Measurements from ENCODE around the gene INSM2. TPM values are rescaled to one million over a fixed set of nuclear protein-coding genes. Genes with fewer than 3 reads are reported as not detected.

The INSM2 gene
- total RNA-seq, 2 experiments from 2014 or later = not detected

DNA sequence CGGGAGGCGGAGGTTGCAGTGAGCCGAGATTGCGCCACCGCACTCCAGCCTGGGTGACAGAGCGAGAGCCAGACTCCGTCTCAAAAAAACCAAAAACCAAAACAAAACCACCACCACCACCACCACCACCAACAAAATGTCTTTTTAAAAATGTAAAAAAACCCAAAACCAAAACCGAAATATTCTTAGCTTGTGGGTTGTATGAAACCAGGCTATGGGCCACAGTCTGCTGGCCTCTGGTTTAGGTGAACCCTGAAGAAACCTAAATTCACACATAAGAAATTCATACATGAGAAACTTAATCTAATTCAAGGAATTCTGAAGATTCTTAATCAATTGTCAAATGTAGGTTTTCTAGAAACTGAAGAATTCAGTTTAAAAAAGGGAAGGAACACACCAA, 37.6 kb downstream of the INSM2 start:
- Mint-ChIP-seq H3K9me3 (no peaks in the 10 kb centered on the region), H3K27ac (no peak overlapping the region), H3K36me3 (ENCODE audit: low read depth) (peaks cover 5% of the 10 kb centered on the region), H3K27me3 (no peaks in the 10 kb centered on the region), H3K4me3 (no peak overlapping the region), H3K4me1 (ENCODE audit: low read depth) (no peaks in the 10 kb centered on the region)
- CTCF ChIA-PET = no interaction called here
- DNase-seq (no peak), ATAC-seq (no peak)
- POLR2A ChIA-PET = no interaction called here
- intact Hi-C loops (cut with micrococcal nuclease) = no loop called here
- TF ChIP-seq, protein P1, sequence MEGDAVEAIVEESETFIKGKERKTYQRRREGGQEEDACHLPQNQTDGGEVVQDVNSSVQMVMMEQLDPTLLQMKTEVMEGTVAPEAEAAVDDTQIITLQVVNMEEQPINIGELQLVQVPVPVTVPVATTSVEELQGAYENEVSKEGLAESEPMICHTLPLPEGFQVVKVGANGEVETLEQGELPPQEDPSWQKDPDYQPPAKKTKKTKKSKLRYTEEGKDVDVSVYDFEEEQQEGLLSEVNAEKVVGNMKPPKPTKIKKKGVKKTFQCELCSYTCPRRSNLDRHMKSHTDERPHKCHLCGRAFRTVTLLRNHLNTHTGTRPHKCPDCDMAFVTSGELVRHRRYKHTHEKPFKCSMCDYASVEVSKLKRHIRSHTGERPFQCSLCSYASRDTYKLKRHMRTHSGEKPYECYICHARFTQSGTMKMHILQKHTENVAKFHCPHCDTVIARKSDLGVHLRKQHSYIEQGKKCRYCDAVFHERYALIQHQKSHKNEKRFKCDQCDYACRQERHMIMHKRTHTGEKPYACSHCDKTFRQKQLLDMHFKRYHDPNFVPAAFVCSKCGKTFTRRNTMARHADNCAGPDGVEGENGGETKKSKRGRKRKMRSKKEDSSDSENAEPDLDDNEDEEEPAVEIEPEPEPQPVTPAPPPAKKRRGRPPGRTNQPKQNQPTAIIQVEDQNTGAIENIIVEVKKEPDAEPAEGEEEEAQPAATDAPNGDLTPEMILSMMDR (IDR thresholded peaks at IDR 0.05) = no peak

DNA sequence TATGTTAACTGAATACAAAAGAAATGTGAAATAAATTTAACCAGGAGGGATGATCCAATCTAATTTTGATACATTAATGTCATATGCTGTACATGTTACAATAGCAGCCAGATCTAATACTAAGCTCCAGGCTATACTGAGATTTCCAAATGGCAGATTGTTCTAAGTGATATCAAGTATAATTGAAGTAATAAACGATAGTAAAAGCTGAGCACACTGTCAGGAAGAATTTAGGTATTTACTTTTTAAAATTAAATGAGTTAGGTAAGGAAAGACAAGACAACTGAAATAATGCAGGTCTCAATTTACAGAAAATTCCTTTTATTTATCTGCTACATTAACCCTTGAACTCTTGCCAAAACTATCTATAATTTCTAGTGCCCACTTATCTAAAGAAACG, 39.9 kb downstream of the INSM2 start:
- POLR2A ChIA-PET = no interaction called here
- TF ChIP-seq, protein P1 (IDR thresholded peaks at IDR 0.05) = no peak
- no peaks in the 10 kb centered on the region for H3K9me3 Mint-ChIP-seq

DNA sequence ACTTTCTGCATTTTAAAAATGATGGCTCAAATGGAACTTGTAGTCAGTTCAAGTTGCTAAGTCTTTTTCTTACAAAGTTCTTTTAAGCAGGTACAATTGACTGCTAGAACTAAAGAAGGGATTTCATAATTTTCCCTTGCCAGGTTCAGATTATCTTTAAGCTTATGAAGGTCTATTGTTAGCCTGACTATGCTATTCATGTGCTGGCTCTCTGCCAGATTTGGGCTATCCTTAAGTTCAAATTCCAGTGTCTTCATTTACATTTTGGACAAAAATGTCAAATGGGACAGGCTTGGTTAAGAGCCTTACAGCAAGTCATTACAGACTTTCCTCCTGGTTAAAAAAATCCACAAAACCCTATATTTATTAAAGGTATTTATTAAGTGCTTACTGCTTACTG, 42.3 kb downstream of the INSM2 start:
- TF ChIP-seq, protein P1 (IDR thresholded peaks at IDR 0.05) = no peak
- Mint-ChIP-seq H3K4me1 (ENCODE audit: low read depth) (peaks cover 6% of the 10 kb centered on the region), H3K27me3 (no peaks in the 10 kb centered on the region), H3K9me3 (no peaks in the 10 kb centered on the region), H3K4me3 (no peak overlapping the region), H3K36me3 (ENCODE audit: low read depth) (peaks cover 4% of the 10 kb centered on the region), H3K27ac (no peak overlapping the region)
- no peak for ATAC-seq
- intact Hi-C loops (cut with micrococcal nuclease) = no loop called here
- no peak for DNase-seq
- ChIA-PET CTCF (no interaction called here), POLR2A (no interaction called here)

More for the DNA sequence above, 39.9 kb downstream of the INSM2 start:
- Mint-ChIP-seq H3K4me3 (no peak overlapping the region), H3K4me1 (ENCODE audit: low read depth) (no peaks in the 10 kb centered on the region), H3K27ac (no peak overlapping the region), H3K27me3 (no peaks in the 10 kb centered on the region), H3K36me3 (ENCODE audit: low read depth) (peaks cover 2% of the 10 kb centered on the region)
- CTCF ChIA-PET = interaction anchor here (0.9 kb wide), 1 partner anchor 23 kb away, joined by 3 read pairs; no protein-coding TSS in a partner anchor
- ATAC-seq (no peak), DNase-seq (no peak)
- intact Hi-C loops (cut with micrococcal nuclease) = no loop called here

DNA sequence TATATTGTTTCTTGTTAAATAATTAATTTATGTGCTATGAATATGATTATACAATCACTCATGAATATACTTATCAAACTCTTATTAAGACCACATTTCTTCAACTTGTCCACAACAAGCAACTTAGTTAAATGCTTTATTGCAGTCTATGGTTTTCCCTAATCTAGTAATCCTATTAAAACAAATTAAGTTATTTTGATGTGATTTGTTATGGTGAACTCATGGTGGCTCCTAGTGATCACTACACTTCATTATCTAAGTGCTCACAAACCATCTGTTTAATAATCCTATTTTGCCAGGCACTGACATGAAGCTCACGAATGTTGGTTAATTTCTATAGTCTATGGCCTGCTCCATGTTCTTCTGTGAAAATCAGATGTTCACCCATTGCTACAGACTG, 42.9 kb downstream of the INSM2 start:
- no peaks in the 10 kb centered on the region for H3K9me3 Mint-ChIP-seq
- intact Hi-C loops (cut with micrococcal nuclease) = no loop called here
- peaks cover 6% of the 10 kb centered on the region for H3K4me1 Mint-ChIP-seq (ENCODE audit: low read depth)
- no peak overlapping the region for H3K4me3 Mint-ChIP-seq
- no peak overlapping the region for H3K27ac Mint-ChIP-seq
- ChIA-PET POLR2A (no interaction called here), CTCF (no interaction called here)
- no peaks in the 10 kb centered on the region for H3K27me3 Mint-ChIP-seq
- ATAC-seq = no peak
- peaks cover 4% of the 10 kb centered on the region for H3K36me3 Mint-ChIP-seq (ENCODE audit: low read depth)
- no peak for DNase-seq
- TF ChIP-seq, protein P1 (IDR thresholded peaks at IDR 0.05) = no peak

DNA sequence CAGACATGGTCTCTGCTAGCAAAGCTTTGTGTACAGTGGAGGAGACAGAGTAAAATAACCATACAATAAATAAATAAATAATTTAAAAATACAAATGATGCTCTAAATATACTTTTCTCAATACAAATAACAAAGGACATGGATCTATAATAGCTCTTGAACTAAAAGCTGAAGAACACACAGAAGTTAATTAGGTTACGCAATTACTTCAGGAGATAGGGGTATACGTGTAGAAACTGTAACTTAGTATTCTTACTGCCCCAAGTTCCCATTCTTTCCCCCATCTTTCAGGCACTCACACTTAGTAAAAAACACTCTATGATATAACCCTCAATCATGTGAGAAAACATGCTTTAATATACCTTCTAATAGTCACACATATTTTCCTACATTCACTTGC, 44.2 kb downstream of the INSM2 start:
- CTCF ChIA-PET = no interaction called here
- H3K4me3 Mint-ChIP-seq = no peak overlapping the region
- no peak for ATAC-seq
- H3K27me3 Mint-ChIP-seq = no peaks in the 10 kb centered on the region
- H3K36me3 Mint-ChIP-seq (ENCODE audit: low read depth) = peaks cover 2% of the 10 kb centered on the region
- no peak overlapping the region for H3K27ac Mint-ChIP-seq
- H3K9me3 Mint-ChIP-seq = no peaks in the 10 kb centered on the region
- POLR2A ChIA-PET = no interaction called here
- TF ChIP-seq, protein P1 (IDR thresholded peaks at IDR 0.05) = no peak
- peaks cover 8% of the 10 kb centered on the region for H3K4me1 Mint-ChIP-seq (ENCODE audit: low read depth)
- no peak for DNase-seq
- intact Hi-C loops (cut with micrococcal nuclease) = no loop called here

Data from activated CD8-positive, alpha-beta T cell treated with anti-CD3 and anti-CD28 coated beads for 36 hours (primary cell).